Fibroblast of skin of right biceps (primary cell): ENCODE data around the gene RAG1.
"Not testable (repeated sequence)": the region's sequence is repeated elsewhere in the genome, so short reads cannot be mapped to it uniquely, and the experiment has no call there.

Source experiments
- DNase-seq: peaks from one replicate; pipeline ENCODE4 v3.0.0-alpha.2; 2013

Gene RAG1

DNA sequence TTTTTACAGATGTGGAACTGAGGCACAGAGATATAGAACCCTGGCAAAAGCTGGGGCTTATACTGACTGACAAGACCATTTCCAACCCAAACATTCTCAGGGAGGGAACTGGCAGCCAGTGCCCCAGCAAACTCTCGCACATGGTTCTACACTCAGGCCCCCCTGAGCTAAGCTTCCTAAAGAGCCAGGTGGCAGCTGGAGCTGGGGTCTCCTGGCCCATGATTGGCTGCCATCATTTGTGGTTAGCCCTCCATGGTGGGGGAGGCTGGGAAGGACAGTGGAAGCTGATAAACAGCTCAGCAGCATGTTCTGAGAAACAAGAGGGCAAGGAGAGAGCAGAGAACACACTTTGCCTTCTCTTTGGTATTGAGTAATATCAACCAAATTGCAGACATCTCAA is at the start of gene RAG1:
Gene RAG1, plus strand, starts transcription at position 314 of the 400 bp plus-strand sequence. CDS start 5,298 bp downstream, outside the sequence.
- no peak for DNase-seq

DNA sequence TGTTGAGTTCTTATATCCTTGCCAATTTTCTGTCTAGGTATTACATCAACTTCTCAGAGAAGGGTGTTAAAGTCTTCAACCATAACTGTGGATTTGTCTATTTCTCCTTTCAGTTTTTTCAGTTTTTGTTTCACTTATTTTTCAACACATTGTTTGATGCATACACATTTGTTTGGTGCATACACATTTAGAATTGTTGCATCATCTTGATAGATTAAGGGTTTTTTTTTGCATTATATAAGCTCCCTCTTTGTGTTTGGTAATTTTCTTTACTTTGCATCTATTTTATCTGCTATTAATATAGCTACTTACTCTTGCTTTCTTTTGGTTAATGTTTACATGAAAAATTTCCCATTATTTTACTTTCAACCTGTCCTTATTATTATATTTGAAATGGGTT is 37.0 kb upstream of the RAG1 start:
- no peak for DNase-seq

DNA sequence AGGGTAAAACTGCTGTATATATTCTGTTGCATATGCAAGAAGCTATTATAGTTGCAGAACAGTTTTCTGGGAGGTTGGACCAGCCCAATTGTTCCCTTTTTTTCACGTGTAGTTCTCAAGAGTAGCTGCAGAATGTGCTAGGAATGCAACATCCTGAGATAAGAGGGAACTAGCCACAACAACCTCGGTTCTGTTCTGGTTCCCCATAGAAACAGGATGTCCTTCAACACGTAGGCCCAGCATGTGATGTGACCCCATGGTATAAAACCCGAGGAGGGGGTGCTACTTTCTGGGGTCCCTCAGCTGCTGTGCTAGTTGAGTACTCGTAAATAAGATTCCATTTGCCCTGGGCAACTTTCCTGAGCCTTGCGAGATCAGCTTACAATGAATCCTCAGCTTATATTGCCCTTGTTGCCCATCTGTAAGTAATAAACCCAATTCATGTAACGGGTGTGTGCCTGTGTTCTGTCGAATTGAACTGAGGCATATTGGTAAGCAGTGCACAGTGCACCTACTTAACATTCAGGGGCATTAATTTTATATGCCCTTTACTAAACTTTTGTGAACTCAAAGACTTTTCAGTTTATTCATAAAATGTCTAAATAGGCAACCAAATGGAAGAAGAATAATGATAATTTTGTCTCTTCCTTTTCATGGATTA is 34.7 kb upstream of the RAG1 start:
- no peak for DNase-seq

DNA sequence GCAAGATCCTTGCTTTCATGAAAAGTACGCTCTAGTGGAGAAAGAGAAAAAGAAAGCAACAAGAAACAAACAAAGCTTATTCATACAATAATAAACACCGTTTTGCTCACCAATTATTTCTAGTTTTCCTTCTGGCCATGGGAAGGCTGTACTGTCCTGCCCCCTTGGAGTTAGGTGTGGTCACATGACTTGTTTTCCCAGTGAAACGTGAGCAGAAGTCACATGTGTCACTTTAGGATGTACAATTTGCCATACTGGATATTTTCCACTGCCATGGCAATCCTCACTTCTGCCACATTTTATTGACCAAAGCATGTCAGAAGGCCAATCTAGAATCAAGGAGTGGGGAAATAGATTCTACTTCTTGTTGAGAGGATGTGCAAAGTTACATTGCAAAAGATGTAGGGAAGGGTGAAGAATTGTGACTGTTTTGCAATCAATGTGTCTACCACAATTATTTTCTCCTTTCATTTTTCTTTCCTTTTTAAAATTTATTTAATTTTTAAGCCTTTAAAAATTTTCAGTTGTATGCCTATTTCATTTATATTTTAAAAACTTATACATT is 33.4 kb upstream of the RAG1 start:
- DNase-seq: no peak

DNA sequence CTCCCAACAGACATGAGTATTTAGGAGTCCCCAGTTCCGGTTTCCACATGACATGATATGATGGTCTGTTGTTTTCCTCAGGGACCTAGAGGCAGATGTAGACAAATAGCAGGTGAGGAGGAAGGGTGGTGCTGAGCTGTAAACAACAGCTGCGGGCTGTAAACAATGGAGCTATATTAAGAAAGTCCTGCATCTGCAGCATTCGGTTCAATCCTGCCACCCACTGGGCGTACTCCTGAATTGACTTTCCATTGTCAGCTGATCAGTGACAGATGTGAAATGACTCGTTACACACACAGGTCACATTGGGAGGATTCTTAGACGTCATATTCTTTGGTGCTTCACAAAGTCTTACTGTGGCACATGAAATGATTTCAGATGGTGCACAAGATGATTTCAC is 26.8 kb upstream of the RAG1 start:
- peak; percentile 26 for DNase-seq

DNA sequence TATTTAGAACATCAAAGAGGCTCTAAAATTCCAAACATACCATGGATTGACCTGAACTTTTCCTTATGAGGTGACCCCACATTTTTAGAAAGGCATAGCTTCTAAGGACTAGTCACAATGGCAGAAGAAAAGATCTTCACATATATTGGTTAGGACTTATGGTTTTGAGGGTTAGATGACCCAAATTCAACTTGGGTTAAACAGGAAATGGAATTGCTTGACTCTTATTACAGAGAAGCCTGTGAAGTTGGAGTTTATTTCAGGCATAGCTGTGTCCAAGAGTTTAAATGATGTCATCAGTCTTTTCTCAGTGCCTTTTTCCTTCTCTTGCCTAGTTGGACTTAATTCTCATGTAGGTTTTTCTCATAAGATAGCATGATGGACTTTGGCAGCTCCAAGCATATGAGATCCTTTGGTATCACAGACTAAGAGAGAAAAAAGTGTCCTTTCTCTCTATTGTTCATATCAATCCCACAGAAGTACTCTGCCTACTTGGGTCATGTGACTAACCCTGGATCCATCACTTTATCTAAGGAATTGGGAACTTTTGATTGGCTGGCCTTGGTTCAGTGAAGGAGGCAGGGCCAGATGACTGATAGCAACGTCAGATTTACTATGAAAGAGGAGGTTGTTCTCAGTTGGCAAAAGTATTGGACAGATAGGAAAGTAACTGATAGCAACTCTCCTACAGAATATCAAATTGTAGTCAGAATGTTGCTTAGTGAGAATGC is 17.3 kb upstream of the RAG1 start:
- no peak for DNase-seq

DNA sequence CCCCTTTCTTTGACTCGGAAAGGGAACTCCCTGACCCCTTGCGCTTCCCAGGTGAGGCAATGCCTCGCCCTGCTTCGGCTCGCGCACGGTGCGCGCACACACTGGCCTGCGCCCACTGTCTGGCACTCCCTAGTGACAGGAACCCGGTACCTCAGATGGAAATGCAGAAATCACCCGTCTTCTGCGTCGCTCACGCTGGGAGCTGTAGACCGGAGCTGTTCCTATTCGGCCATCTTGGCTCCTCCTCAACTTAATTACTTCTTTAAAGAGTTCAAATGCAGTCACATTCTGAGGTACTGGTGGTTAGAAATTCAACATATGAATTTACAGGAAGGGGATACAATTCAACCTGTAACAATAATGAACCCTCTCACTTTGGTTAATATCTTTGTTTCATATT is 10.4 kb upstream of the RAG1 start:
- DNase-seq: not testable (repeated sequence)

DNA sequence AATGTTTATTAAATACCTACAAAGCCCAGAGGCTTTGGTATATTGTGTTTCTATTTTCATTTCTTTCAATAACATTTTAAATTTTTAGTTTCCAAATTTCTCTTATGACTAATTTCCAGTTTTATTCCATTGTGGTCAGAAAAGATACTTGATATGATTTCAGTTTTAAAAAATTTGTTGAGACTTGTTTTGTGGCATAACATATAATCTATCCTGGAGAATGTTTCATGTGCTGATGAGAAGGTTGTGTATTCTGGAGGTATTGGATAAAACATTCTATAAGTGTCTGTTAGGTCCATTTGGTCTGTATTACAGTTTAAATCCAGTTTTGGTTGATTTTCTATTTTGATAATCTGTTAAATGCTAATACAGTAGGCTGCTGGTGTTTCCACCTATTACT is 9.8 kb upstream of the RAG1 start:
- DNase-seq: no peak

DNA sequence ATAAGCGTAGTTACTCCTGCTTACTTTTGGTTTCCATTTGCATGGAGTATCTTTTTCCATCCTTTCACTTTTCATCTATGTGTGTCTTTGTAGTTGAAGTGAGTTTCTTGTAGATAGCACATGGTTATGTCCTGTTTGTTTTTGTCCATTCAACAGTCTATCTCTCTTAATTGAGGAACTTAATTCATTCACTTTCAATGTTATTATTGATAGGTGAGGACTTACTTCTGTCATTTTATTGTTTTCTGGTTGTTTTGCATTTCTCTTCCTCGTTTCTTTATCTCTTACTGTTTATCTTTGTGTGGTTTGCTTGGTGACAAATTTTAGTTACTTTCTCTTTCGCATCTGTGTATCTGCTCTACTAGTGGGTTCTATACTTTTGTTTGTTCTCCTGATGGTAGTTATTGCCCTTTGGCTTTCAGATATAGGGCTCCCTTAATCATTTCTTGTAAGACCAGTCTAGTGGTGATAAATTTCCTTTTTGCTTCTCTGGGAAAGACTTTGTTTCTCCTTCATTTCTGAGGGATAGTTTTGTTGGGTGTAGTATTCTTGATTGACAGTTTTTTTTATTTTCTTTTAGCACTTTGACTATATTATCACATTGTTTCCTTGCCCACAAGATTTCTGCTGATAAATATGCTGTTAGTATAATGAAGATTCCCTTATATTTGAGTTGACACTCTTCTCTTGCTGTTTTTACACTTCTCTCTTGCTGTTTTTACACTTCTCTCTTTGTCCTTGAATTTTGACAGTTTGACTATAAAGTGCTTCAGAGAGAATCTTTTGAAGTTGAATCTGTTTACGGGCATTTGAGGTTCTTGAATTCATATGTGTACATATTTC is 9.0 kb upstream of the RAG1 start:
- DNase-seq: no peak

DNA sequence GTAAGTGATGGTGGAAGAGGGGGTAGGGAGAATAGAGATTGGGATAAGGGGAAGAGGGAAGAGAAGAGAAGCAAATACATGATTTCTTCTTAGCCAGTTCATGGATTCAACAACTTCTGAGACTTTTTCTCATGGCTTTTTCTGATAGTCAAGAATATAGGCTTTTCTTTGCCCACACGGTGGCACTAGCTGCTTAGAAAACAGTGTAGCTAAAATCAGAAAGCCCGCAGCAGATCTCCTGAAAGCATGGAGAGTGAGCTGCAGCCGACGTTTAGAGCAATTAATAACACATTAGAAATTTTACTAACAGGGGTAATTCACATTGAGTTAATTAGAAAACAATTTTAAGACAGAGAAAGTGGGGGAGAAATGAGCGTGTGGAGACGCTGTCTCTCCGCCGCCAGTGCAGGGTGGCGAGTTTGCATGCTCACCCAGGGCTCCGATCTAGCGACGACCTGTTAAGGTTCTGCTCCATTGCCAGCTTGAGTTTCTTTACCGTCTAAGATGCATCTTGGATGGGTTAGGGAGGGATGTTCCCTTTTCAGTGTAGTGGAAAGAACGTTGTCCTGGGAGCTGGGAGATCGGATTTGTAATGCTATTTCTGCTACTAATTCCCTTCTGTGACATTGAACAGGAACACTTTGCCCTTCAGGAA is 3.3 kb upstream of the RAG1 start:
- DNase-seq: peak; percentile 59

DNA sequence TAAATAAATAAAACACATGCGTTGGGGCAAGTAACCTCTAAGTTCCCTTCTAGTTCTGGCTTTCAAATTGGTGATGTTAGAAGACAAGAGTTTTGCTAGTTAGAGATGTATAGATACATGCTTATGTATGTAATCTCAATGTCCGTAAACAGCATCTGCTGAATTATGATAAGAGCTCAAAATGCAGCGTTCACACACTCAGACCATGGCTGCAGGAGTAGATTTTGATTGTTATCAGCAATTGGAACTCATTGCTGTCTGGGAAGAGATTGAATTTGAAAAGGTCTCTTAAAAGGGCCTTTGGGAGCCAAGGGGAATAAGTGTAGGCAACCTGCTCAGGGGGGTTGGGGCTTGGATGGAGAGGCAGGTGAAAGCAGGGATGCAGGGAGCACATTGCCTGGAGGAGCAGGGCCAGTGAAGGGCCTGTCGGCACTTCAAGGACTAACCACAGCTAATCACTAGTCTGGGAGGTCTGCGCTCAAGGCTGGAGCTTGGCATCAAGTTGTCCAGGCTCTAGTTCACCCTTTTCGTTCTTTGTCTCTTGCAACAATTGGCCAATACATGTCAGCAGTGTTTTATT is 2.7 kb upstream of the RAG1 start:
- DNase-seq: no peak

DNA sequence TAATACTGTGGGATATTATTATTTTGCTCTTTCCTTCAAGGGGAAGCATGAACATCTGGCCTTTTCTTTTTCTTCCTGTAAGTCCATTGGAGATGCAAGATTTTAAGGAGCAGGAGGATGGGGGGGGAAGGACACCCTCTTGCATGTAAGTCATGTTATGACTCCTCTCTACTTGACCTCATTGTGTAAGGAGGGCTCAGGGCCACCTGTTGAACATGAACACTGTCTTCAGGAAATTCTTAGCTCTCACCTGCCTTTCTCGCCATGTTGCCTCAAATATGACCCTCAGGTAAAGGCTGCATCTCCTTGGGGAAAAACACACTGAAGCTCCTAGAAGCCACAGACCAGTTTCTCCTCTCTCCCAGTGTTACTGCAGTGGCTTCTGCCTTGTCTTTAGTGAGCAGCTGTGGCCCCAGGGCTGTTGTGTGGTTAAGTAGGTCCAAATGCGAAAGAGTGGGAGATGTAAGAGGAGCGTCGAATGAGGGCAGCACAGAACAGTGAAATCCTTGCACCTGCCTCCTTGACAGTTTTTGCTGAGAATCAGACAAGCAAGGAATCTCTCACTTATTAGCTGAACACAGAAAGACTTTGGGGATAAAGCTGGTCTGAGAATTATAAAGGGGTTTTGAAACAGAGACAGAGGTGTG is 1.3 kb upstream of the RAG1 start:
- DNase-seq: no peak

DNA sequence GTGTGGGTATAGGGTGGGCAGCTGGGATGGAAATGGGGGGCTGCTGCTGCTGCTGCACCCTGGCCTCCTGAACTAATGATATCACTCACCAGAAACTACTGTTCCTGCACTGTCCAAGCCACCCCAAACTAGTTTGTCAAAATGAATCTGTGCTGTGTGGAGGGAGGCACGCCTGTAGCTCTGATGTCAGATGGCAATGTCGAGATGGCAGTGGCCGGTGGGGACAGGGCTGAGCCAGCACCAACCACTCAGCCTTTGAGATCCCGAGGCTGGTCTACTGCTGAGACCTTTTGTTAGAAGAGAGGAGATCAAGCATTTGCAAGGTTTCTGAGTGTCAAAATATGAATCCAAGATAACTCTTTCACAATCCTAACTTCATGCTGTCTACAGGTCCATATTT is 1.3 kb downstream of the RAG1 start:
- no peak for DNase-seq

DNA sequence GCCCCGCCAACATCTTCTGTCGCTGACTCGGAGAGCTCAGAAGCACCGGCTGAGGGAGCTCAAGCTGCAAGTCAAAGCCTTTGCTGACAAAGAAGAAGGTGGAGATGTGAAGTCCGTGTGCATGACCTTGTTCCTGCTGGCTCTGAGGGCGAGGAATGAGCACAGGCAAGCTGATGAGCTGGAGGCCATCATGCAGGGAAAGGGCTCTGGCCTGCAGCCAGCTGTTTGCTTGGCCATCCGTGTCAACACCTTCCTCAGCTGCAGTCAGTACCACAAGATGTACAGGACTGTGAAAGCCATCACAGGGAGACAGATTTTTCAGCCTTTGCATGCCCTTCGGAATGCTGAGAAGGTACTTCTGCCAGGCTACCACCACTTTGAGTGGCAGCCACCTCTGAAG is 6.7 kb downstream of the RAG1 start:
- no peak for DNase-seq

DNA sequence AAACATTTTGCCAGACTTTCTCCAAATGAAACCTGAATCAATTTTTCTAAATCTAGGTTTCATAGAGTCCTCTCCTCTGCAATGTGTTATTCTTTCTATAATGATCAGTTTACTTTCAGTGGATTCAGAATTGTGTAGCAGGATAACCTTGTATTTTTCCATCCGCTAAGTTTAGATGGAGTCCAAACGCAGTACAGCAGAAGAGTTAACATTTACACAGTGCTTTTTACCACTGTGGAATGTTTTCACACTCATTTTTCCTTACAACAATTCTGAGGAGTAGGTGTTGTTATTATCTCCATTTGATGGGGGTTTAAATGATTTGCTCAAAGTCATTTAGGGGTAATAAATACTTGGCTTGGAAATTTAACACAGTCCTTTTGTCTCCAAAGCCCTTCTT is 9.6 kb downstream of the RAG1 start:
- no peak for DNase-seq

DNA sequence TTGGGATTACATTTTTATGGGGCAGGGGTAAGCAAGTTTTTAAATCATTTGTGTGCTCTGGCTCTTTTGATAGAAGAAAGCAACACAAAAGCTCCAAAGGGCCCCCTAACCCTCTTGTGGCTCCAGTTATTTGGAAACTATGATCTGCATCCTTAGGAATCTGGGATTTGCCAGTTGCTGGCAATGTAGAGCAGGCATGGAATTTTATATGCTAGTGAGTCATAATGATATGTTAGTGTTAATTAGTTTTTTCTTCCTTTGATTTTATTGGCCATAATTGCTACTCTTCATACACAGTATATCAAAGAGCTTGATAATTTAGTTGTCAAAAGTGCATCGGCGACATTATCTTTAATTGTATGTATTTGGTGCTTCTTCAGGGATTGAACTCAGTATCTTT is 10.1 kb downstream of the RAG1 start:
- DNase-seq: peak; percentile 79

DNA sequence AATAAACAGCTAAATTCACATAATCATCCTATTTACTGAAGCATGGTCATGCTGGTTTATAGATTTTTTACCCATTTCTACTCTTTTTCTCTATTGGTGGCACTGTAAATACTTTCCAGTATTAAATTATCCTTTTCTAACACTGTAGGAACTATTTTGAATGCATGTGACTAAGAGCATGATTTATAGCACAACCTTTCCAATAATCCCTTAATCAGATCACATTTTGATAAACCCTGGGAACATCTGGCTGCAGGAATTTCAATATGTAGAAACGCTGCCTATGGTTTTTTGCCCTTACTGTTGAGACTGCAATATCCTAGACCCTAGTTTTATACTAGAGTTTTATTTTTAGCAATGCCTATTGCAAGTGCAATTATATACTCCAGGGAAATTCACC is 10.7 kb downstream of the RAG1 start:
- peak; percentile 11 for DNase-seq

DNA sequence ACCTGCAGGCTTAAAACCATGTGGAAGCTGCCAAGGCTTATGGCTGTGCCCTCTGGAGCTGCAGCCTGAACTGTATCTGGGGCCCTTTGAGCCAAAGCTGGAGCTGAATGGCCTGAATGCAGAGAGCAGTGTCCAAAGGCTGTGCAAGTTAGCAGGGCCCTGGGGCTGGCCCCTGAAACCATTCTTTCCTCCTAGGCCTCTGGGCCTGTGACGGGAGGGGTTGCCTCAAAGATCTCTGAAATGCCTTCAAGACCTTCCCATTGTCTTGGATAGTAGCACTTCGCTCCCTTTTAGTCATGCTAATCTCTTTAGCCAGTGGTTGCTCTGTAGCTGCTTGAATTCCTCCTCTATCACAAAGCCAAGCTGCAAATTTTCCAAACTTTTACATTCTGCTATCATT is 13.7 kb downstream of the RAG1 start:
- no peak for DNase-seq

DNA sequence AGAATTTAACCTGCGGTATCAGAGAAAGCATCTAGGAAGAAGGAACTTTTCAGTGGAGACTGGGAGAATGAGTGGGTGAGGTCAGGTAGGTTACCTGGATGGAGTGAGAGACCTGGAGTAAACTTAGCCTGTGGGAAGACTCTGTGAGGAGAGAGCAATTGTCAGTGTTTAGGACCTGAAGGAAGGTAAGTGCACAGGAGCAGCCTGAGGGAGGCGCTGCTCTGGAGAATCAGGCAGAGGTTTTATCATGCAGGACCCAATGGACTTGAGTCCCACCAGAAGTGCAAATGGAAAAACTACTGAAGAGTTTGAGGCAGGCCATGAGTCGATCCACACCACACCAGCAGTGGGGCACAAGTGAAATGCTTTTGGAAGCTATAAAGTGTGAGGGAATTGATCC is 15.9 kb downstream of the RAG1 start:
- DNase-seq: no peak

DNA sequence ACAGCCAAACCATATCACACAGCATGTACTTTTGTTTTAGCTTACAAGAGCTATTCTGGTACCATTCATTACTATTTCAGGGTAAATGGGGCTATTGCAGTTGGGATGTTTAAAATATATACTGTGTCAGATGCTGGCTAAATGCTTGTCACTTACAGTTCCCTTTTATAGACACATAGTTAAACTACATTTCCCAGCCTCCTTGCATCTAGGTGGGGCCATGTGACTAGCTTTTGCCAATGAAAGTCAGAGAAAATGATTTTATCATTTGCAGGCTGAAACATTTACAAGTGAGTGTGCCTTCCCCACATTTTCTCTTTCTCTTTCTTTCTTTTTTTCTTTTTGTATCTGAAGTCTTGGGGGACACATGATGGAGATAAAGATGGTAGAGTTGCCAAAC is 18.7 kb downstream of the RAG1 start:
- DNase-seq: no peak

DNA sequence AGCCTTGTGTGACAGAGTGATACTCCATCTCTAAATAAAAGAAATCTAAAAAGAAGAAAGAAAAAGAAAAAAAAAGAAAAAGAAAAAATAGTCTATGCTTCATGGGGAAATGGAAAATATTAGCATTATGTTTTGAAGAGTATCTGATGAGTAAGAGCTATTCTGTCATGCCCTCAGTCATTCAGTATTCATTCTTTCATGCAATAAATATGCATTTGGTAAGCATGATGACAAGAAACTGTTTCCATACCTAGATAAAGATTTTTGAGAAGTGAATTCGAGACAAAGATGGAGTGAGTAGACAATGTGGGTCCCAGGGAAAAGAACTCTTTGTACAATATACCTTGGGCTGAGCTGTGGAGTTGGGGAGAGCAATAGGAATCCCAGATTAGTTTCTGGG is 20.3 kb downstream of the RAG1 start:
- peak; percentile 40 for DNase-seq

DNA sequence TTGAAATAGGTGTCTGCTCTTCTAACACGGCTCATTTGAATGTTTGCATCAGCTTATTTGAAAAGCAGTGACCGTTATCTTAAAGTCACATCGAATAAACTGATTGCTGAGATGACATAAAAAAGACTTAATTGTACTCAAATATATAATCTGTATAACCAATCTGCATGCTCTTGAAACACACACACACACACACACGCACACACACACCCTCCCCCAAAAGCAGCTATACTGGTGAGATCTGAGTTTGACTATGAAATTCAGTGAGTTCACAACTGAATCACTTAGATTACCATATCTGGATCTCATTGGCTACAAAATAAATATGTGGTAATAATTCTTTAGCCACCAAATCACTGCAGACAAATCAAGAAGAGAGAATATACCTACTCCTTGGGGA is 22.7 kb downstream of the RAG1 start:
- no peak for DNase-seq
